ENCODE results near the gene S100Z. TPM values are rescaled to one million over a fixed set of nuclear protein-coding genes. Genes with fewer than 3 reads are reported as not detected.

Gene S100Z
- total RNA-seq, 8 experiments from 2014 or later: 0.24 to 0.43 TPM; not detected in 6

GRCh38 chr5:76861612-76862011 lies 11.8 kb downstream of the S100Z start:
- no peak for ATAC-seq (replicated peaks in 6 of 8)
- no peak overlapping the region for H3K27ac ChIP-seq
- 11 to 100% (median 67%) methylated on average over 1 to 3 of the region's 5 CpGs for WGBS, 10 experiments
- no peak overlapping the region for H3K4me3 ChIP-seq
- H3K4me1 ChIP-seq (replicated peaks in 1 of 2): no peaks in the 10 kb centered on the region
- in situ Hi-C loops (cut with MboI; ENCODE audit: low pct_unique_long_range_greater_than_20kb in 2 of 9, low sequenced_read_pairs in 9 of 9, unreplicated experiment in 9 of 9): loop anchor here in 1 of 9 experiments (25.0 kb wide), 1 partner anchor 151 kb away; no protein-coding TSS in a partner anchor

GRCh38 chr5:76863001-76863400 lies 13.2 kb downstream of the S100Z start:
- in situ Hi-C loops (cut with MboI; ENCODE audit: low pct_unique_long_range_greater_than_20kb in 2 of 9, low sequenced_read_pairs in 9 of 9, unreplicated experiment in 9 of 9): loop anchor here in 1 of 9 experiments (25.0 kb wide), 1 partner anchor 149 kb away; no protein-coding TSS in a partner anchor
- no peak overlapping the region for H3K27ac ChIP-seq
- 20 to 100% (median 71%) methylated on average over 1 of the region's 1 CpG; no CpG with 5 or more reads in 5 of the 10 experiments for WGBS, 10 experiments
- H3K4me3 ChIP-seq: no peak overlapping the region
- no peak for ATAC-seq (replicated peaks in 6 of 8)
- peaks cover 0 to 7% of the 10 kb centered on the region in 2 donors for H3K4me1 ChIP-seq (replicated peaks in 1 of 2)

GRCh38 chr5:76866503-76866902 lies 16.7 kb downstream of the S100Z start:
- in situ Hi-C loops (cut with MboI; ENCODE audit: low pct_unique_long_range_greater_than_20kb in 2 of 9, low sequenced_read_pairs in 9 of 9, unreplicated experiment in 9 of 9): loop anchor here in 1 of 9 experiments (25.0 kb wide), 1 partner anchor 146 kb away; no protein-coding TSS in a partner anchor
- H3K27ac ChIP-seq: no peak overlapping the region
- no peak for ATAC-seq (replicated peaks in 6 of 8)
- H3K4me1 ChIP-seq (replicated peaks in 1 of 2): peaks cover 0 to 7% of the 10 kb centered on the region in 2 donors
- 79 to 100% (median 98%) methylated on average over 1 to 2 of the region's 2 CpGs; no CpG with 5 or more reads in 2 of the 10 experiments for WGBS, 10 experiments
- no peak overlapping the region for H3K4me3 ChIP-seq

- ATAC-seq (replicated peaks in 6 of 8): peak in 5 of 8 experiments; percentile 36 to 71 (median 68)
- in situ Hi-C loops (cut with MboI; ENCODE audit: low pct_unique_long_range_greater_than_20kb in 2 of 9, low sequenced_read_pairs in 9 of 9, unreplicated experiment in 9 of 9): loop anchor here in 1 of 9 experiments (25.0 kb wide), 1 partner anchor 145 kb away; no protein-coding TSS in a partner anchor
- H3K4me3 ChIP-seq: no peak overlapping the region
- H3K4me1 ChIP-seq (replicated peaks in 1 of 2): peaks cover 0 to 7% of the 10 kb centered on the region in 2 donors
- no peak overlapping the region for H3K27ac ChIP-seq
- 49 to 82% (median 69%) methylated on average over 1 to 4 of the region's 4 CpGs for WGBS, 10 experiments
Measured at GRCh38 chr5:76867038-76867437, 17.2 kb downstream of the S100Z start.

GRCh38 chr5:76867827-76868693 lies 18.2 kb downstream of the S100Z start:
- in situ Hi-C loops (cut with MboI; ENCODE audit: low pct_unique_long_range_greater_than_20kb in 2 of 9, low sequenced_read_pairs in 9 of 9, unreplicated experiment in 9 of 9): loop anchor here in 1 of 9 experiments (25.0 kb wide), 1 partner anchor 144 kb away; no protein-coding TSS in a partner anchor
- 33 to 94% (median 64%) methylated on average over 1 to 5 of the region's 8 CpGs for WGBS, 10 experiments
- peak; percentile 57 to 88 (median 64) for ATAC-seq (replicated peaks in 6 of 8)
- Histone ChIP-seq H3K4me3 (no peak overlapping the region), H3K4me1 (replicated peaks in 1 of 2) (peaks cover 0 to 7% of the 10 kb centered on the region in 2 donors), H3K27ac (no peak overlapping the region)

- 40 to 100% (median 82%) methylated on average over 1 to 6 of the region's 6 CpGs; no CpG with 5 or more reads in 3 of the 10 experiments for WGBS, 10 experiments
- ATAC-seq (replicated peaks in 6 of 8): peak in 2 of 8 experiments; percentile 43 to 45
Measured at GRCh38 chr5:76870046-76870445, 20.2 kb downstream of the S100Z start.

GRCh38 chr5:76874088-76874581 lies 24.3 kb downstream of the S100Z start:
- no peak for ATAC-seq (replicated peaks in 6 of 8)
- WGBS, 10 experiments: 29 to 93% (median 77%) methylated on average over 1 to 3 of the region's 3 CpGs
- in situ Hi-C loops (cut with MboI; ENCODE audit: low pct_unique_long_range_greater_than_20kb in 2 of 9, low sequenced_read_pairs in 9 of 9, unreplicated experiment in 9 of 9): loop anchor here in 3 of 9 experiments (10.0 to 25.0 kb wide), 2 partner anchors 138 to 141 kb away; no protein-coding TSS in a partner anchor

More at GRCh38 chr5:76870046-76870445, 20.2 kb downstream of the S100Z start:
- in situ Hi-C loops (cut with MboI; ENCODE audit: low pct_unique_long_range_greater_than_20kb in 2 of 9, low sequenced_read_pairs in 9 of 9, unreplicated experiment in 9 of 9): loop anchor here in 3 of 9 experiments (10.0 to 25.0 kb wide), 2 partner anchors 142 to 145 kb away; no protein-coding TSS in a partner anchor
- Histone ChIP-seq H3K4me3 (no peak overlapping the region), H3K27ac (no peak overlapping the region), H3K4me1 (replicated peaks in 1 of 2) (peaks cover 0 to 7% of the 10 kb centered on the region in 2 donors)

GRCh38 chr5:76888733-76889300 lies 39.0 kb downstream of the S100Z start:
- no peaks in the 10 kb centered on the region for H3K4me1 ChIP-seq (replicated peaks in 1 of 2)
- 27 to 100% (median 86%) methylated on average over 1 to 9 of the region's 10 CpGs for WGBS, 10 experiments

More at GRCh38 chr5:76874088-76874581, 24.3 kb downstream of the S100Z start:
- Histone ChIP-seq H3K27ac (no peak overlapping the region), H3K4me1 (replicated peaks in 1 of 2) (no peaks in the 10 kb centered on the region), H3K4me3 (no peak overlapping the region)

GRCh38 chr5:76893294-76893693 lies 43.5 kb downstream of the S100Z start:
- H3K27ac ChIP-seq: no peak overlapping the region
- no peak overlapping the region for H3K4me3 ChIP-seq
- no peaks in the 10 kb centered on the region for H3K4me1 ChIP-seq (replicated peaks in 1 of 2)
- ATAC-seq (replicated peaks in 6 of 8): no peak
- in situ Hi-C loops (cut with MboI; ENCODE audit: low pct_unique_long_range_greater_than_20kb in 2 of 9, low sequenced_read_pairs in 9 of 9, unreplicated experiment in 9 of 9): no loop called here
- 40 to 100% (median 80%) methylated on average over 1 to 2 of the region's 2 CpGs; no CpG with 5 or more reads in 3 of the 10 experiments for WGBS, 10 experiments

More at GRCh38 chr5:76888733-76889300, 39.0 kb downstream of the S100Z start:
- H3K4me3 ChIP-seq: no peak overlapping the region
- H3K27ac ChIP-seq: no peak overlapping the region
- no peak for ATAC-seq (replicated peaks in 6 of 8)
- in situ Hi-C loops (cut with MboI; ENCODE audit: low pct_unique_long_range_greater_than_20kb in 2 of 9, low sequenced_read_pairs in 9 of 9, unreplicated experiment in 9 of 9): no loop called here

GRCh38 chr5:76896196-76896595 lies 46.4 kb downstream of the S100Z start:
- H3K27ac ChIP-seq: no peak overlapping the region
- no peaks in the 10 kb centered on the region for H3K4me1 ChIP-seq (replicated peaks in 1 of 2)
- 21 to 100% (median 95%) methylated on average over 1 to 2 of the region's 2 CpGs; no CpG with 5 or more reads in 1 of the 10 experiments for WGBS, 10 experiments
- in situ Hi-C loops (cut with MboI; ENCODE audit: low pct_unique_long_range_greater_than_20kb in 2 of 9, low sequenced_read_pairs in 9 of 9, unreplicated experiment in 9 of 9): no loop called here
- no peak overlapping the region for H3K4me3 ChIP-seq
- ATAC-seq (replicated peaks in 6 of 8): no peak

- Histone ChIP-seq H3K27ac (no peak overlapping the region), H3K4me3 (no peak overlapping the region), H3K4me1 (replicated peaks in 1 of 2) (no peaks in the 10 kb centered on the region)
- ATAC-seq (replicated peaks in 6 of 8): no peak
- WGBS, 10 experiments: 0 to 100% (median 40%) methylated on average over 1 to 3 of the region's 3 CpGs; no CpG with 5 or more reads in 5 of the 10 experiments
- in situ Hi-C loops (cut with MboI; ENCODE audit: low pct_unique_long_range_greater_than_20kb in 2 of 9, low sequenced_read_pairs in 9 of 9, unreplicated experiment in 9 of 9): no loop called here
Measured at GRCh38 chr5:76901522-76901921, 51.7 kb downstream of the S100Z start.

- no peak overlapping the region for H3K27ac ChIP-seq
- no peak overlapping the region for H3K4me3 ChIP-seq
- ATAC-seq (replicated peaks in 6 of 8): no peak
- 10 to 100% (median 91%) methylated on average over 2 to 4 of the region's 7 CpGs; no CpG with 5 or more reads in 2 of the 10 experiments for WGBS, 10 experiments
- no peaks in the 10 kb centered on the region for H3K4me1 ChIP-seq (replicated peaks in 1 of 2)
- in situ Hi-C loops (cut with MboI; ENCODE audit: low pct_unique_long_range_greater_than_20kb in 2 of 9, low sequenced_read_pairs in 9 of 9, unreplicated experiment in 9 of 9): no loop called here
Measured at GRCh38 chr5:76908166-76908565, 58.4 kb downstream of the S100Z start.

Measured in motor neuron (in vitro differentiated cells).